ENCODE measurements around the gene ABCC3.

The ABCC3 gene

GRCh38 chr17:50627782-50628601 lies 6.7 kb upstream of the ABCC3 start:
- DNase-seq, result peak; percentile 16

- DNase-seq, result peak; percentile 30
Observed at GRCh38 chr17:50629902-50630301, 4.8 kb upstream of the ABCC3 start.

- no peak for DNase-seq
Observed at GRCh38 chr17:50630524-50631194, 4.0 kb upstream of the ABCC3 start.

- DNase-seq, result peak; percentile 32
Observed at GRCh38 chr17:50631195-50631907, 3.3 kb upstream of the ABCC3 start.

- no peak for DNase-seq
Observed at GRCh38 chr17:50631908-50632571, 2.6 kb upstream of the ABCC3 start.

GRCh38 chr17:50632637-50633036 lies 2.0 kb upstream of the ABCC3 start:
- DNase-seq, result no peak

- no peak for DNase-seq
Observed at GRCh38 chr17:50633683-50634082, 998 bp upstream of the ABCC3 start.

GRCh38 chr17:50634915-50635731 lies 442 bp downstream of the ABCC3 start:
- DNase-seq, result no peak

GRCh38 chr17:50635732-50635981 lies 976 bp downstream of the ABCC3 start:
- no peak for DNase-seq

- DNase-seq, result no peak
Observed at GRCh38 chr17:50635982-50636803, 1.5 kb downstream of the ABCC3 start.

- no peak for DNase-seq
Observed at GRCh38 chr17:50636804-50637195, 2.1 kb downstream of the ABCC3 start.

GRCh38 chr17:50637829-50638605 lies 3.3 kb downstream of the ABCC3 start:
- DNase-seq, result no peak

GRCh38 chr17:50638606-50638965 lies 3.9 kb downstream of the ABCC3 start:
- DNase-seq, result no peak

GRCh38 chr17:50638966-50639713 lies 4.5 kb downstream of the ABCC3 start:
- DNase-seq, result peak; percentile 99

- peak; percentile 24 for DNase-seq
Observed at GRCh38 chr17:50640686-50641351, 6.1 kb downstream of the ABCC3 start.

GRCh38 chr17:50641357-50641756 lies 6.7 kb downstream of the ABCC3 start:
- no peak for DNase-seq

GRCh38 chr17:50642071-50642721 lies 7.5 kb downstream of the ABCC3 start:
- no peak for DNase-seq

- no peak for DNase-seq
Observed at GRCh38 chr17:50642722-50643656, 8.3 kb downstream of the ABCC3 start.

All from fibroblast of upper back skin (primary cell).